Mucosa of descending colon (tissue), 3 donors: ENCODE data around the gene IFITM1. TPM values are rescaled to one million over a fixed set of nuclear protein-coding genes. Genes with fewer than 3 reads are reported as not detected.

Experiments
- ATAC-seq: fragments of 200-7000 bp; cut with Tn5 transposase; one replicate; pipeline ENCODE4 v1.9.1; 2020; ENCODE audit warnings: mild to moderate bottlenecking, moderate library complexity
- DNase-seq, 3 donors: peaks; one replicate each; pipeline ENCODE4 v3.0.0-alpha.2; 2020
- H3K36me3 ChIP-seq: fragments of 200-600 bp; one replicate; pipeline ENCODE4 v1.8.0; 2021; ENCODE audit warnings: low read depth, mild to moderate bottlenecking
- H3K4me1 ChIP-seq: fragments of 200-600 bp; one replicate; pipeline ENCODE4 v1.8.0; 2021; ENCODE audit warnings: low read depth, mild to moderate bottlenecking
- H3K4me3 ChIP-seq: fragments of 200-600 bp; one replicate; pipeline ENCODE4 v1.8.0; 2021; ENCODE audit warnings: mild to moderate bottlenecking
- H3K9me3 ChIP-seq: fragments of 200-600 bp; one replicate; pipeline ENCODE4 v1.8.0; 2021; ENCODE audit warnings: mild to moderate bottlenecking
- CTCF ChIP-seq: fragments of 200-600 bp; IDR thresholded peaks from one replicate; pipeline ENCODE4 v1.8.0; 2022; ENCODE audit warnings: antibody characterized with exemption, mild to moderate bottlenecking
- intact Hi-C, 2 donors: fragments of 100-400 bp; cut with DNase I in 1 of 2; cut with micrococcal nuclease in 1 of 2; formaldehyde crosslinking; loops; one replicate each; pipeline versions ENCODE4 v1.11.0 to v1.11.1; 2022; cut with DNase I, micrococcal nuclease
- total RNA-seq, 3 donors: library from RNA; stranded (reverse); fragmentation: NEBNext Ultra II Directional in 2 of 3; extraction: Animal tissue kit (Norgen Biotek cat#: 25700) in 2 of 3; gene quantifications; one replicate each; pipeline versions ENCODE4 v1.2.1 to v1.2.4, GENCODE V29; 2021 to 2023
- donor health status: DM: no; HTN: no; CAD: no; lungs with moderate emphysema.
- donor health status: DM: no; HTN: no; CAD: no.
- donor health status: DM: no; HTN: yes; CAD: no.

IFITM1 gene
- total RNA-seq, 3 donors from 2014 or later = 80.2 to 182 (median 87.3) TPM

DNA sequence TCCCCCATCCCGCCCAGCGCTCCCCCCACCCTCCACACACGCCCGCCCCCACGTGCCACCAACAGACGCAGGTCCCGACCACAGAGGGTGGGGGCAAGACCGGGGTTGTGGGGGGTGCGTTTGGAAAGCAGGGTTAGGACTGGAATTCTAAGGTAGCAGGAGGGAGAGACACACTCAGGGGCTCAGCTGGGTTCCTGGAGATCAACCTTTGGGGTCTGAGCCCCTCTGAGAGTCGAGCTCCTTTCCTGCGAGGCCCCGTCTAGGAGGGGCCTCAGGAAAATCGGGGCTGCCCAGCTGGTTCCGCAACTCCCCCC, 24.5 kb upstream of the IFITM1 start:
- ATAC-seq (peak; percentile 3), DNase-seq (peak in 1 of 3 donors; percentile 63)
- H3K4me1 ChIP-seq = peaks cover 14% of the 10 kb centered on the region
- H3K36me3 ChIP-seq = no peaks in the 10 kb centered on the region
- intact Hi-C loops = no loop called here
- TF ChIP-seq CTCF = no peak
- no peaks in the 10 kb centered on the region for H3K9me3 ChIP-seq
- no peak overlapping the region for H3K4me3 ChIP-seq

DNA sequence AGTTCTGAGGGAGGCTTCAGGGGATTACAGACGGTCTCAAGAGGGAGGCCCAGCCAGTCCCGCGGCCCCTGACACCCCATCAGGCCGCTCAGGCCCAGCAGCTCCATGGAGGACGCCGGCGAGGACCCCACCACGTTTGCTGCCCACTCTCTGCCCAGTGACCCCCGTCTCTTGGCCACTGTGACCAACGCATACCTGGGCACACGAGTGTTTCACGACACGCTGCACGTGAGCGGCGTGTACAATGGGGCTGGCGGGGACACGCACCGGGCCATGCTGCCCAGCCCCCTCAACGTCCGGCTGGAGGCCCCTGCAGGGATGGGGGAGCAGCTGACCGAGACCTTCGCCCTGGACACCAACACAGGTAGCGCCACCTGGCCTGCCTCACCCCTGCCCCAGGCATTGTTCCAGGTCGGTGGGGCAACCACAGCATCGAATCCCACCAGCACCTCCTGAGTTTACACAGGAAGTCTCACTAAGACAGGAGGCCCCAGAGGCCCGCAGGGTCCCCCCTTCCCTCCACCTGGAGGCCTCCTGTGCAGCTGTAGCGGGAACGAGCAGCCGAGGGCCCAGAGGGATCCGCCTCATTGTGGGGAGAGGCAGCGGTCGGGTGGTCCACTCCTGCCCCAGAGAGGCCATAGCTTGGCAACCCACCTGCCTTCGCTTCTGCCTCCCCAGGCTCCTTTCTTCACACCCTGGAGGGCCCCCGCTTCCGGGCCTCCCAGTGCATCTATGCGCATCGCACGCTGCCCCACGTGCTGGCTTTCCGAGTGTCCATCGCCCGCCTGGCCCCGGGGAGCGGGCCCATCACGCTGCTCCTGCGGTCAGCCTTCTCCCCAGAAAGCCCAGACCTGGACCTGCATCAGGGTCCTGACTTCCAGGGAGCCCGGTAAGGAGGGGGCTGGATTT, 23.9 kb upstream of the IFITM1 start:
- no peak for ATAC-seq
- H3K36me3 ChIP-seq = no peaks in the 10 kb centered on the region
- DNase-seq = peak in 2 of 3 donors; percentile 47 to 64
- no peaks in the 10 kb centered on the region for H3K9me3 ChIP-seq
- intact Hi-C loops = no loop called here
- TF ChIP-seq CTCF = no peak
- no peak overlapping the region for H3K4me3 ChIP-seq
- H3K4me1 ChIP-seq = peaks cover 14% of the 10 kb centered on the region

GRCh38 chr11:290621-291231, 23.1 kb upstream of the IFITM1 start:
- H3K36me3 ChIP-seq = no peaks in the 10 kb centered on the region
- TF ChIP-seq CTCF = no peak
- intact Hi-C loops = no loop called here

GRCh38 chr11:291281-292210, 22.3 kb upstream of the IFITM1 start:
- Histone ChIP-seq H3K36me3 (no peaks in the 10 kb centered on the region), H3K9me3 (no peaks in the 10 kb centered on the region), H3K4me3 (no peak overlapping the region), H3K4me1 (peaks cover 14% of the 10 kb centered on the region)
- DNase-seq (peak in 1 of 3 donors; percentile 46), ATAC-seq (no peak)
- intact Hi-C loops = no loop called here
- no peak for TF ChIP-seq CTCF

More at GRCh38 chr11:290621-291231, 23.1 kb upstream of the IFITM1 start:
- Histone ChIP-seq H3K4me1 (peaks cover 14% of the 10 kb centered on the region), H3K9me3 (no peaks in the 10 kb centered on the region), H3K4me3 (no peak overlapping the region)
- ATAC-seq (no peak), DNase-seq (peak in 2 of 3 donors; percentile 30 to 60)

GRCh38 chr11:292211-293121, 21.4 kb upstream of the IFITM1 start:
- ATAC-seq = no peak
- Histone ChIP-seq H3K4me3 (no peak overlapping the region), H3K9me3 (no peaks in the 10 kb centered on the region), H3K4me1 (peaks cover 20% of the 10 kb centered on the region), H3K36me3 (no peaks in the 10 kb centered on the region)
- no peak for TF ChIP-seq CTCF
- intact Hi-C loops = no loop called here
- peak in 1 of 3 donors; percentile 50 for DNase-seq
